K562 (cell line): ENCODE measurements around the gene ATP8B2. TPM values are rescaled to one million over a fixed set of nuclear protein-coding genes. Genes with fewer than 3 reads are reported as not detected.

ENCODE experiments used
- ARID1B ChIP-seq: fragments of 450-650 bp; IDR thresholded peaks from 2 replicates; pipeline ENCODE4 v1.6.1; 2016; ENCODE audit warnings: antibody characterized with exemption, mild to moderate bottlenecking, inconsistent platforms
- ARID2 ChIP-seq: fragments of 450-650 bp; IDR thresholded peaks from 2 replicates; pipeline ENCODE4 v1.6.1; 2017; ENCODE audit warnings: antibody characterized with exemption, mild to moderate bottlenecking
- CREM ChIP-seq: IDR thresholded peaks from 2 replicates; pipeline ENCODE4 v1.6.1; 2014; ENCODE audit warnings: antibody characterized with exemption, low read depth
- CTBP1 ChIP-seq: fragments of 450-650 bp; IDR thresholded peaks from 2 replicates; pipeline ENCODE4 v1.6.1; 2016; ENCODE audit warnings: borderline replicate concordance
- FOXP4 ChIP-seq: sonication (generic); formaldehyde crosslinking; IDR thresholded peaks from 2 replicates; pipeline ENCODE4 v1.8.0; 2022; ENCODE audit warnings: mild to moderate bottlenecking, missing genetic modification reagents, borderline replicate concordance
- HNRNPK ChIP-seq: fragments of 200-400 bp; formaldehyde crosslinking; IDR thresholded peaks from one replicate; pipeline ENCODE4 v1.6.1; 2018; ENCODE audit warnings: mild to moderate bottlenecking, low read depth, low read length; ENCODE audit not compliant: poor library complexity, severe bottlenecking
- MAX ChIP-seq: sonication (generic); formaldehyde crosslinking; IDR thresholded peaks from 2 replicates; pipeline ENCODE4 v1.9.0; 2022; ENCODE audit warnings: mild to moderate bottlenecking, missing genetic modification reagents
- NCOA2 ChIP-seq, 2 experiments: fragments of 450-650 bp; IDR thresholded peaks; 2 replicates each; pipeline ENCODE4 v1.6.1; 2018; ENCODE audit warnings: mild to moderate bottlenecking in 2 of 2, moderate library complexity in 1 of 2; ENCODE audit not compliant: partially characterized antibody in 2 of 2
- NCOR1 ChIP-seq: fragments of 450-650 bp; IDR thresholded peaks from 2 replicates; pipeline ENCODE4 v1.6.1; 2016; ENCODE audit warnings: mild to moderate bottlenecking, moderate library complexity
- RAD21 ChIP-seq, 2 experiments: fragments of 250-450 bp in 1 of 2; fragments of 450-650 bp in 1 of 2; sonication (Bioruptor Pico) in 1 of 2; formaldehyde crosslinking in 1 of 2; IDR thresholded peaks in 1 of 2; conservative IDR thresholded peaks in 1 of 2; 2 replicates each; pipeline versions ENCODE4 v1.4.0 to v1.8.0; 2020 to 2022; ENCODE audit warnings: mild to moderate bottlenecking in 2 of 2, moderate library complexity in 1 of 2
- SMAD2 ChIP-seq: fragments of 150-350 bp; IDR thresholded peaks from 2 replicates; pipeline ENCODE4 v1.6.1; 2014; ENCODE audit warnings: low read depth, mild to moderate bottlenecking, low read length
- SMC3 ChIP-seq: conservative IDR thresholded peaks from 2 replicates; pipeline ENCODE4 v1.6.1; 2011; ENCODE audit warnings: low read depth, low read length, improper control_type of control experiment; ENCODE audit not compliant: insufficient read depth
- SREBF1 ChIP-seq: fragments of 150-350 bp; IDR thresholded peaks from 2 replicates; pipeline ENCODE4 v1.6.1; 2014; ENCODE audit warnings: antibody characterized with exemption, low read depth, low read length, borderline replicate concordance
- STAG1 ChIP-seq: sonication (generic); formaldehyde crosslinking; IDR thresholded peaks from 2 replicates; pipeline ENCODE4 v1.5.0; 2020; ENCODE audit warnings: missing genetic modification reagents, borderline replicate concordance
- TBP ChIP-seq: optimal IDR thresholded peaks from 2 replicates; pipeline ENCODE3; 2011; ENCODE audit warnings: low read depth, low read length, improper control_type of control experiment
- TEAD4 ChIP-seq, 2 experiments: sonication (generic) in 1 of 2; formaldehyde crosslinking in 1 of 2; IDR thresholded peaks; 2 replicates each; pipeline versions ENCODE4 v1.6.1 to v1.8.0; 2012 to 2022; ENCODE audit warnings: borderline replicate concordance in 1 of 2, inconsistent platforms in 1 of 2, low read length in 1 of 2, mild to moderate bottlenecking in 1 of 2, missing genetic modification reagents in 1 of 2
- ZBTB34 ChIP-seq: fragments of 250-450 bp; sonication (Bioruptor Pico); IDR thresholded peaks from 2 replicates; pipeline ENCODE4 v1.8.0; 2021; ENCODE audit warnings: mild to moderate bottlenecking, moderate library complexity
- ZNF143 ChIP-seq: sonication (generic); formaldehyde crosslinking; IDR thresholded peaks from 2 replicates; pipeline ENCODE4 v1.9.0; 2022; ENCODE audit warnings: mild to moderate bottlenecking, missing genetic modification reagents
- ZNF212 ChIP-seq: fragments of 450-650 bp; formaldehyde crosslinking; IDR thresholded peaks from 2 replicates; pipeline ENCODE4 v1.4.0; 2020; ENCODE audit warnings: mild to moderate bottlenecking
- ZNF75A ChIP-seq: fragments of 450-650 bp; formaldehyde crosslinking; IDR thresholded peaks from 2 replicates; pipeline ENCODE4 v1.4.0; 2020; ENCODE audit warnings: mild to moderate bottlenecking
- polyA plus RNA-seq, 8 experiments: library from polyadenylated mRNA; depleted of rRNA in 4 of 8; stranded (reverse) in 5 of 8; unstranded in 3 of 8; fragments of >200 nt; fragmentation: Nextera tagmentation in 2 of 8; fragmentation: Illumina TruSeq in 1 of 8; extraction: Ambion mirVana in 2 of 8; extraction: Trizol in 1 of 8; gene quantifications; 2 replicates each; pipeline versions ENCODE4 v1.2.1 to v1.2.3, GENCODE V29; 2011 to 2014; ENCODE audit warnings: inconsistent platforms in 1 of 8, missing spikeins in 1 of 8
- total RNA-seq, 7 experiments: library from RNA; depleted of rRNA in 6 of 7; stranded (reverse); fragments of >200 nt in 6 of 7; fragmentation: Illumina TruSeq in 2 of 7; extraction: Trizol in 2 of 7; gene quantifications; 2 replicates each; pipeline versions ENCODE4 v1.2.1 to v1.2.3, GENCODE V29; 2011 to 2021; ENCODE audit warnings: low replicate concordance in 1 of 7

Gene ATP8B2
- total and polyA plus RNA-seq, 9 of the 15 experiments (the other 6 are each of a cell fraction or from before 2014, with no cell fraction given) = 0.27 to 33.2 (median 18.4) TPM

- TF ChIP-seq FOXP4 (CRISPR knock-in tag) (no peak), CTBP1 (peak; percentile 60), ZNF143 (no peak), NCOR1 (peak; percentile 22; the same call in 1 of the 2 replicates), NCOA2 (IDR thresholded peaks at IDR 0.05; ENCODE audit: partially characterized antibody in 2 of 2) (no peak), TBP (no peak), ARID2 (peak; percentile 48; the same call in 1 of the 2 replicates), ZBTB34 (CRISPR knock-in tag) (no peak), RAD21 (CRISPR knock-in tag; conservative IDR thresholded peaks at IDR 0.05 in 1 of 2, IDR thresholded peaks at IDR 0.05 in 1 of 2) (peak; percentile 80 to 90), ARID1B (peak; percentile 38), STAG1 (CRISPR knock-in tag) (peak; percentile 81), MAX (peak; percentile 78), TEAD4 (IDR thresholded peaks at IDR 0.05; ENCODE audit: low read length) (peak; percentile 35; the same call in 1 of the 2 replicates), TEAD4 (CRISPR knock-in tag; IDR thresholded peaks at IDR 0.05; ENCODE audit: borderline replicate concordance) (no peak), ZNF75A (CRISPR knock-in tag) (no peak), SMC3 (peak; percentile 65), SMAD2 (no peak), HNRNPK (no peak), CREM (peak; percentile 55; the same call in 1 of the 2 replicates), ZNF212 (CRISPR knock-in tag) (no peak), SREBF1 (no peak)
Measured at GRCh38 chr1:154348429-154349076, 23.2 kb downstream of the ATP8B2 start (continued).
